Prostate gland (tissue), 2 donors: Measurements from ENCODE around the gene ABCC8.

Experiments used
- POLR2A ChIP-seq: fragments of 450-650 bp; IDR thresholded peaks from one replicate; pipeline ENCODE4 v1.6.1; 2016; ENCODE audit warnings: antibody characterized with exemption, mild to moderate bottlenecking
- POLR2AphosphoS5 ChIP-seq: sonication (generic); formaldehyde crosslinking; IDR thresholded peaks from one replicate; pipeline ENCODE4 v1.6.1; 2017; ENCODE audit warnings: antibody characterized with exemption
- TF ChIP-seq, protein P1 (sequence below), 4 experiments: fragments of 200-600 bp in 2 of 4; fragments of 450-650 bp in 2 of 4; sonication (generic) in 2 of 4; IDR thresholded peaks; 1 replicate in 3 of 4; 2 replicates in 1 of 4; pipeline ENCODE4 v1.5.1; 2016 to 2019; ENCODE audit warnings: antibody characterized with exemption in 4 of 4, mild to moderate bottlenecking in 2 of 4, moderate library complexity in 2 of 4

DNA sequence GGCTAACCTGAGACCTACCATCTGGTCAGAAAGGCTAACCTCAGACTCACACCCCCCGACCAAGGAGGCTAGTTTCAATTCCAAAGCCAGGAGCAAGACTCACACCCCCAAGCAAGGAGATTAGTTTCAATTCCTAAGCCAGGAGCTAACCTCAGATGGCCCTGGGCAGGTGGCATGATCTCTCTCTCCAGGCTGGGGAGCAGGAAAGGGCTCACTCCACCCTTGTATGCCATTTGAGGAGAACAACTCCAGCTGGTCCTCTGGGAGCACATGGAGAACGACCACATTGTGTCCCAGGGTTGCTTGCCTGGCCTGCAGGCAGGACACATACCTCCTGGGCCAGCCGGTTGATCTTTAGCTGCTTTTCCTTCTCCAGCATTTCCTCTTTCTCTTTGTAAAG, 34.9 kb upstream of the ABCC8 start:
- TF ChIP-seq, protein P1, sequence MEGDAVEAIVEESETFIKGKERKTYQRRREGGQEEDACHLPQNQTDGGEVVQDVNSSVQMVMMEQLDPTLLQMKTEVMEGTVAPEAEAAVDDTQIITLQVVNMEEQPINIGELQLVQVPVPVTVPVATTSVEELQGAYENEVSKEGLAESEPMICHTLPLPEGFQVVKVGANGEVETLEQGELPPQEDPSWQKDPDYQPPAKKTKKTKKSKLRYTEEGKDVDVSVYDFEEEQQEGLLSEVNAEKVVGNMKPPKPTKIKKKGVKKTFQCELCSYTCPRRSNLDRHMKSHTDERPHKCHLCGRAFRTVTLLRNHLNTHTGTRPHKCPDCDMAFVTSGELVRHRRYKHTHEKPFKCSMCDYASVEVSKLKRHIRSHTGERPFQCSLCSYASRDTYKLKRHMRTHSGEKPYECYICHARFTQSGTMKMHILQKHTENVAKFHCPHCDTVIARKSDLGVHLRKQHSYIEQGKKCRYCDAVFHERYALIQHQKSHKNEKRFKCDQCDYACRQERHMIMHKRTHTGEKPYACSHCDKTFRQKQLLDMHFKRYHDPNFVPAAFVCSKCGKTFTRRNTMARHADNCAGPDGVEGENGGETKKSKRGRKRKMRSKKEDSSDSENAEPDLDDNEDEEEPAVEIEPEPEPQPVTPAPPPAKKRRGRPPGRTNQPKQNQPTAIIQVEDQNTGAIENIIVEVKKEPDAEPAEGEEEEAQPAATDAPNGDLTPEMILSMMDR (IDR thresholded peaks at IDR 0.05), result no peak
- TF ChIP-seq POLR2A, result no peak
- no peak for TF ChIP-seq POLR2AphosphoS5
